Measurements from ENCODE around the gene LARGE1.

Gene LARGE1

GRCh38 chr22:33275073-33275443, 645.2 kb downstream of the LARGE1 start:
- no peak for DNase-seq

- no peak for DNase-seq
Measured at GRCh38 chr22:33274214-33275072, 645.8 kb downstream of the LARGE1 start.

GRCh38 chr22:33272871-33273270, 647.4 kb downstream of the LARGE1 start:
- no peak for DNase-seq

- DNase-seq = no peak
Measured at GRCh38 chr22:33272180-33272579, 648.1 kb downstream of the LARGE1 start.

GRCh38 chr22:33271390-33272161, 648.7 kb downstream of the LARGE1 start:
- DNase-seq = no peak

GRCh38 chr22:33270596-33270995, 649.7 kb downstream of the LARGE1 start:
- no peak for DNase-seq

GRCh38 chr22:33261699-33262098, 658.6 kb downstream of the LARGE1 start:
- no peak for DNase-seq

GRCh38 chr22:33260498-33260897, 659.8 kb downstream of the LARGE1 start:
- DNase-seq = no peak

- DNase-seq = no peak
Measured at GRCh38 chr22:33255791-33256190, 664.5 kb downstream of the LARGE1 start.

- no peak for DNase-seq
Measured at GRCh38 chr22:33248948-33249347, 671.3 kb downstream of the LARGE1 start.

GRCh38 chr22:33247758-33248157, 672.5 kb downstream of the LARGE1 start:
- DNase-seq = no peak

GRCh38 chr22:33242078-33242477, 678.2 kb downstream of the LARGE1 start:
- no peak for DNase-seq

- no peak for DNase-seq
Measured at GRCh38 chr22:33240888-33241475, 679.3 kb downstream of the LARGE1 start.

- DNase-seq = no peak
Measured at GRCh38 chr22:33232071-33232470, 688.2 kb downstream of the LARGE1 start.

- no peak for DNase-seq
Measured at GRCh38 chr22:33227791-33228190, 692.5 kb downstream of the LARGE1 start.

GRCh38 chr22:33224841-33225240, 695.4 kb downstream of the LARGE1 start:
- DNase-seq = no peak

All from CD4-positive, alpha-beta T cell treated with Interleukin-21 for 1 hour (primary cell).